Retina (tissue), 1 donor: ENCODE results near the gene PIEZO1.
A peak's percentile ranks its signal among the peaks of the same experiment; 100 is the strongest.

Experiments
- DNase-seq: peaks from one replicate; pipeline ENCODE4 v3.0.0-alpha.2; 2016

PIEZO1 gene

GRCh38 chr16:88699180-88699579 lies 85.8 kb downstream of the PIEZO1 start:
- no peak for DNase-seq

GRCh38 chr16:88698646-88699045 lies 86.4 kb downstream of the PIEZO1 start:
- no peak for DNase-seq

GRCh38 chr16:88697831-88698615 lies 87.0 kb downstream of the PIEZO1 start:
- DNase-seq: no peak

GRCh38 chr16:88697116-88697830 lies 87.7 kb downstream of the PIEZO1 start:
- DNase-seq: no peak

- DNase-seq: no peak
Observed at GRCh38 chr16:88696441-88696840, 88.6 kb downstream of the PIEZO1 start.

GRCh38 chr16:88695753-88696152 lies 89.3 kb downstream of the PIEZO1 start:
- DNase-seq: no peak

- DNase-seq: no peak
Observed at GRCh38 chr16:88695218-88695617, 89.8 kb downstream of the PIEZO1 start.

- no peak for DNase-seq
Observed at GRCh38 chr16:88694221-88695087, 90.6 kb downstream of the PIEZO1 start.

GRCh38 chr16:88693420-88694177 lies 91.4 kb downstream of the PIEZO1 start:
- no peak for DNase-seq

GRCh38 chr16:88692861-88693260 lies 92.2 kb downstream of the PIEZO1 start:
- DNase-seq: no peak

- no peak for DNase-seq
Observed at GRCh38 chr16:88691924-88692560, 93.0 kb downstream of the PIEZO1 start.

- DNase-seq: no peak
Observed at GRCh38 chr16:88691129-88691813, 93.7 kb downstream of the PIEZO1 start.

- no peak for DNase-seq
Observed at GRCh38 chr16:88690341-88691128, 94.5 kb downstream of the PIEZO1 start.

GRCh38 chr16:88688013-88688778 lies 96.8 kb downstream of the PIEZO1 start:
- DNase-seq: no peak

- no peak for DNase-seq
Observed at GRCh38 chr16:88687676-88688012, 97.4 kb downstream of the PIEZO1 start.

- DNase-seq: no peak
Observed at GRCh38 chr16:88687254-88687576, 97.8 kb downstream of the PIEZO1 start.

GRCh38 chr16:88686439-88687253 lies 98.4 kb downstream of the PIEZO1 start, which contains the start of gene SNAI3:
Gene SNAI3, minus strand, starts transcription at chr16:88686507. Its CDS starts 101 bp downstream, at chr16:88686406.
- peak; percentile 78 for DNase-seq

- DNase-seq: no peak
Observed at GRCh38 chr16:88686062-88686438, 99.0 kb downstream of the PIEZO1 start.
